Measurements from ENCODE around the gene SPARC.

- TF ChIP-seq CTCF (IDR thresholded peaks at IDR 0.05 in 8 of 11, conservative IDR thresholded peaks at IDR 0.05 in 3 of 11) = no peak
- TF ChIP-seq POLR2A (IDR thresholded peaks at IDR 0.05) = no peak
- no peak for TF ChIP-seq POLR2AphosphoS5 (IDR thresholded peaks at IDR 0.05)
These were observed 14.1 kb upstream of the SPARC start for GRCh38 chr5:151700820-151701219.

All from spleen (tissue), 7 donors.